IPS-18a (cell line): ENCODE results near the gene P4HA2.

ENCODE experiments used
- H3K27ac ChIP-seq: one replicate; pipeline ENCODE4 v1.5.1; 2013; ENCODE audit warnings: low read length
- H3K27me3 ChIP-seq: one replicate; pipeline ENCODE4 v1.6.1; 2013; ENCODE audit warnings: mild to moderate bottlenecking, low read length; ENCODE audit not compliant: control insufficient read depth, insufficient read depth
- H3K36me3 ChIP-seq: one replicate; pipeline ENCODE4 v1.6.1; 2013; ENCODE audit warnings: low read depth, low read length; ENCODE audit not compliant: control insufficient read depth
- H3K4me1 ChIP-seq: one replicate; pipeline ENCODE4 v1.6.1; 2013; ENCODE audit warnings: low read depth, low read length; ENCODE audit not compliant: control insufficient read depth
- H3K4me3 ChIP-seq: one replicate; pipeline ENCODE4 v1.5.1; 2013; ENCODE audit warnings: low read length
- H3K9ac ChIP-seq: one replicate; pipeline ENCODE4 v1.6.1; 2013; ENCODE audit warnings: mild to moderate bottlenecking, low read length, moderate library complexity
- H3K9me3 ChIP-seq: one replicate; pipeline ENCODE4 v1.6.1; 2013; ENCODE audit warnings: low read depth, low read length; ENCODE audit not compliant: control insufficient read depth

The P4HA2 gene

GRCh38 chr5:132142459-132142858 is 85.2 kb downstream of the P4HA2 start:
- no peak overlapping the region for H3K9ac ChIP-seq
- H3K4me1 ChIP-seq, result no peaks in the 10 kb centered on the region
- no peak overlapping the region for H3K27ac ChIP-seq
- peaks cover 6% of the 10 kb centered on the region for H3K9me3 ChIP-seq
- H3K27me3 ChIP-seq, result no peaks in the 10 kb centered on the region
- H3K36me3 ChIP-seq, result no peaks in the 10 kb centered on the region
- no peak overlapping the region for H3K4me3 ChIP-seq
